Activated naive CD4-positive, alpha-beta T cell treated with anti-CD3 and anti-CD28 coated beads, Interleukin-2, amount 10 ng/mL, durations not matched to agents 7 days and 5 days (primary cell): ENCODE data around the gene SPECC1.
"Not testable (repeated sequence)": the region's sequence is repeated elsewhere in the genome, so short reads cannot be mapped to it uniquely, and the experiment has no call there.

Experiments used
- CTCF ChIA-PET: fragments of 350-600 bp; sonication (Branson Sonifier 250); formaldehyde crosslinking; loops from one replicate; lab custom pipeline; 2021; ENCODE audit warnings: antibody characterized with exemption; lab: Charles Lee
- DNase-seq: peaks from one replicate; pipeline ENCODE4 v3.0.0-alpha.2; 2020
- H3K27ac Mint-ChIP-seq: one replicate; pipeline ENCODE4 v1.8.0; 2021; ENCODE audit warnings: mild to moderate bottlenecking, moderate library complexity, mixed read lengths
- H3K27me3 Mint-ChIP-seq: one replicate; pipeline ENCODE4 v1.8.0; 2021; ENCODE audit warnings: mild to moderate bottlenecking, mixed read lengths
- H3K36me3 Mint-ChIP-seq: one replicate; pipeline ENCODE4 v1.8.0; 2021; ENCODE audit warnings: mixed read lengths
- H3K4me1 Mint-ChIP-seq: one replicate; pipeline ENCODE4 v1.8.0; 2021; ENCODE audit warnings: mixed read lengths
- H3K4me3 Mint-ChIP-seq: one replicate; pipeline ENCODE4 v1.8.0; 2021; ENCODE audit warnings: mild to moderate bottlenecking, moderate library complexity, mixed read lengths
- H3K9me3 Mint-ChIP-seq: one replicate; pipeline ENCODE4 v1.8.0; 2021; ENCODE audit warnings: mixed read lengths

The SPECC1 gene

GRCh38 chr17:20103454-20104446 is 94.6 kb downstream of the SPECC1 start:
- Mint-ChIP-seq H3K9me3 (no peaks in the 10 kb centered on the region), H3K4me1 (no peaks in the 10 kb centered on the region), H3K27me3 (peaks cover 43% of the 10 kb centered on the region), H3K27ac (no peak overlapping the region), H3K36me3 (no peaks in the 10 kb centered on the region), H3K4me3 (no peak overlapping the region)
- CTCF ChIA-PET = no interaction called here
- no peak for DNase-seq

GRCh38 chr17:20105539-20106280 is 96.6 kb downstream of the SPECC1 start:
- Mint-ChIP-seq H3K27ac (no peak overlapping the region), H3K27me3 (peaks cover 56% of the 10 kb centered on the region), H3K9me3 (no peaks in the 10 kb centered on the region), H3K4me1 (no peaks in the 10 kb centered on the region), H3K4me3 (no peak overlapping the region), H3K36me3 (no peaks in the 10 kb centered on the region)
- CTCF ChIA-PET = no interaction called here
- no peak for DNase-seq

GRCh38 chr17:20106446-20106845 is 97.3 kb downstream of the SPECC1 start:
- DNase-seq, CTCF ChIA-PET, H3K4me1 Mint-ChIP-seq, H3K27ac Mint-ChIP-seq, H3K36me3 Mint-ChIP-seq, H3K9me3 Mint-ChIP-seq, H3K4me3 Mint-ChIP-seq: not testable (repeated sequence)
- peaks cover 54% of the 10 kb centered on the region for H3K27me3 Mint-ChIP-seq

GRCh38 chr17:20109076-20109475 is 99.9 kb downstream of the SPECC1 start:
- H3K36me3 Mint-ChIP-seq = no peaks in the 10 kb centered on the region
- DNase-seq = no peak
- H3K9me3 Mint-ChIP-seq = no peaks in the 10 kb centered on the region
- peaks cover 46% of the 10 kb centered on the region for H3K27me3 Mint-ChIP-seq
- CTCF ChIA-PET = no interaction called here
- no peak overlapping the region for H3K4me3 Mint-ChIP-seq
- H3K27ac Mint-ChIP-seq = no peak overlapping the region
- no peaks in the 10 kb centered on the region for H3K4me1 Mint-ChIP-seq

DNA sequence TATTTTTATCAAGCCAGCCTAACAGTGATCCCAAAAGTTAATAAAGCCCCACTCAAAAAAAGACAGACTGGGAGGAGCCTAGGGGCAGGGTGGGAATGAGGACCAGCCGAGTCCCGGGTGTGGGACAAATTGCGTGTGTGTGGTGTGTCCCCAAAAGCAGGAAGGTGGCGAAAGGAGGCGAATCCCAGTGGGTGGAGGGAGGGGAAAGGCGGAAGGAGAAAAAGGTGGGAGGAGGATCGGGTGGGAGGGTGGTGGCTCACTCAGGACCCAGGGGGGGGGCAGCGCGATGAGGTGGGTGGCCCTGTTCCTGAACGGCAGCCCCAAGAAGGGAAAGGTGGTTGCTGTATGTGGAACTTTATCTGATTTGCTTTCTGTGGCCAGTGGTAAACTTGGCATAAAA is 102.4 kb downstream of the SPECC1 start:
- H3K27ac Mint-ChIP-seq = no peak overlapping the region
- H3K36me3 Mint-ChIP-seq = no peaks in the 10 kb centered on the region
- CTCF ChIA-PET = no interaction called here
- H3K4me3 Mint-ChIP-seq = no peak overlapping the region
- H3K27me3 Mint-ChIP-seq = peaks cover 32% of the 10 kb centered on the region
- H3K4me1 Mint-ChIP-seq = no peaks in the 10 kb centered on the region
- H3K9me3 Mint-ChIP-seq = no peaks in the 10 kb centered on the region
- no peak for DNase-seq

- no peak for DNase-seq
- H3K4me3 Mint-ChIP-seq = no peak overlapping the region
- no peaks in the 10 kb centered on the region for H3K36me3 Mint-ChIP-seq
- no peaks in the 10 kb centered on the region for H3K9me3 Mint-ChIP-seq
- no peak overlapping the region for H3K27ac Mint-ChIP-seq
- no peaks in the 10 kb centered on the region for H3K4me1 Mint-ChIP-seq
- CTCF ChIA-PET = interaction anchor here (3.4 kb wide), 1 partner anchor 122 kb away, joined by 11 read pairs; no protein-coding TSS in a partner anchor
- peaks cover 16% of the 10 kb centered on the region for H3K27me3 Mint-ChIP-seq
Measured at GRCh38 chr17:20114466-20114865, 105.3 kb downstream of the SPECC1 start.

DNA sequence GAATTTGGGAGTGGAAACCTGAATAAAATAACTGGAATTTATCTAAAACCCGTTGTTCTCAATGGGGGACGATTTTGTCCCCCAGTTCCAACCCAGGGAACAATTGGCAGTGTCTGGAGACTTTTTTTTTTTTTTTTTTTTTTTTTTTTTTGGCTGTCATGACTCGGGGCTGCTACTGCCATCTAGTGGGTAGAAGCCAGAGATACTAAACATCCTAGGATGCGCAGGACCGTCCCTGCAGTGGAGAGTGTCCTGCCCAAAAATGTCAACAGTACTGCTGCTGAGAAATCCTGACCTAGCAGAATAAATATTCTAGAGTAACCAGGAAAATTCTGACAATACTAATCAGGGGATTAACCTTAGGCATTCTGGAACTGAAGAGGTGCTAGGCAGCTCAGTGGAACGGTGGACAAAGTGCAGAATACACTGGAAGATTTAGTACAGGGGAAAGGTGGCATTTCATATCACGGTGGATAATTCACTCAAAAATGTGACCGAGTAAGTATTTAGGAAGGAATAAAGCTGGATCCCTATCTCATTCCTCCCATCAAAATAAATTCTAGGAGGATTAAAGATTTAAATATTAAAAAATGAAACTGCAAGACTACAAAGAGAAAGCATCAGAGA is 107.6 kb downstream of the SPECC1 start:
- H3K27ac Mint-ChIP-seq = no peak overlapping the region

DNA sequence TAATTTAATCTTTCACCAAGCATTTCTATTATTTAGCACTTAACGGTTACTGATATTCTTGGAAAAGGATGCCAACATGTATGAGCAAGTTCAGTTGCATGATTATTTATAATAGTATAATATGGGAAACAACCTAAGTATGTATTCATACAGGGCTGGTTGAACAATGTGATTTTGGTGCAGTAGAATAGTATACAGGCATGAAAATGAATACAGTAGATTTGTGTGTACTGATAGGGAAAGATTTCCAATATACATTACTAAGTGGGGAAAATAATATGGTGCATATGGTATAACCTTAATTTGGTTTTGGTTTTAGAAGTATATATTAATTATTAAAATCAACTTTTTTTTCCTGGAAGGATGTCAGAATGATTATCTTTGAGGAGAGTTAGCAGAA is 109.1 kb downstream of the SPECC1 start:
- no peaks in the 10 kb centered on the region for H3K4me1 Mint-ChIP-seq
- H3K27me3 Mint-ChIP-seq = peaks cover 9% of the 10 kb centered on the region
- H3K4me3 Mint-ChIP-seq = no peak overlapping the region
- no peak overlapping the region for H3K27ac Mint-ChIP-seq
- H3K9me3 Mint-ChIP-seq = no peaks in the 10 kb centered on the region
- no peak for DNase-seq
- CTCF ChIA-PET = no interaction called here
- no peaks in the 10 kb centered on the region for H3K36me3 Mint-ChIP-seq

More for the DNA sequence above, 107.6 kb downstream of the SPECC1 start:
- H3K4me3 Mint-ChIP-seq = no peak overlapping the region
- no peaks in the 10 kb centered on the region for H3K9me3 Mint-ChIP-seq
- CTCF ChIA-PET = interaction anchor here (0.7 to 2.4 kb wide), 4 partner anchors 74 to 128 kb away, joined by 3 to 31 read pairs (median 4); no protein-coding TSS in a partner anchor
- peak; percentile 68 for DNase-seq
- H3K36me3 Mint-ChIP-seq = no peaks in the 10 kb centered on the region
- no peaks in the 10 kb centered on the region for H3K4me1 Mint-ChIP-seq
- H3K27me3 Mint-ChIP-seq = peaks cover 11% of the 10 kb centered on the region

DNA sequence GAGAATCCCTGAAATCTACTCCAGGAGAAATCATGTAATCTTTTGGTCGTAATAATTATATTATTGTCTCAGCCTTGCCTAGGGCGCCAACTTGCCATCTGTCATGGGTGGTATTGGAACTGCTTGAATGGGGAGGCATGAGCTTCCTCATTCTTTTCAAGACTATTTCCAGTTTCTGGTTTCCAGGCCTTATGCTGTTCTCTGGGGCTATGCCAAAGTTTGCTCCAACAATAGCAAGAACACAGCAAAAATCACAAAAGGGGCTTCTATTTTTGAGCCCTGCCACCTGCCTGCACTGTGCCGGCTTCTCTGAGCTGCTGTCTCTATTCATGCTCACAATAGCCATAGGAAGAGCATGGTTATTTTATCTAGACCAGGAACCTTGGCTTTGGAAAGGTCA is 111.7 kb downstream of the SPECC1 start:
- CTCF ChIA-PET = interaction anchor here (0.5 to 4.3 kb wide), 6 partner anchors 10 to 334 kb away, joined by 3 to 47 read pairs (median 4); no protein-coding TSS in a partner anchor
- H3K9me3 Mint-ChIP-seq = no peaks in the 10 kb centered on the region
- no peak overlapping the region for H3K4me3 Mint-ChIP-seq
- H3K27ac Mint-ChIP-seq = no peak overlapping the region
- no peaks in the 10 kb centered on the region for H3K4me1 Mint-ChIP-seq
- no peak for DNase-seq
- H3K36me3 Mint-ChIP-seq = no peaks in the 10 kb centered on the region
- H3K27me3 Mint-ChIP-seq = peaks cover 18% of the 10 kb centered on the region

DNA sequence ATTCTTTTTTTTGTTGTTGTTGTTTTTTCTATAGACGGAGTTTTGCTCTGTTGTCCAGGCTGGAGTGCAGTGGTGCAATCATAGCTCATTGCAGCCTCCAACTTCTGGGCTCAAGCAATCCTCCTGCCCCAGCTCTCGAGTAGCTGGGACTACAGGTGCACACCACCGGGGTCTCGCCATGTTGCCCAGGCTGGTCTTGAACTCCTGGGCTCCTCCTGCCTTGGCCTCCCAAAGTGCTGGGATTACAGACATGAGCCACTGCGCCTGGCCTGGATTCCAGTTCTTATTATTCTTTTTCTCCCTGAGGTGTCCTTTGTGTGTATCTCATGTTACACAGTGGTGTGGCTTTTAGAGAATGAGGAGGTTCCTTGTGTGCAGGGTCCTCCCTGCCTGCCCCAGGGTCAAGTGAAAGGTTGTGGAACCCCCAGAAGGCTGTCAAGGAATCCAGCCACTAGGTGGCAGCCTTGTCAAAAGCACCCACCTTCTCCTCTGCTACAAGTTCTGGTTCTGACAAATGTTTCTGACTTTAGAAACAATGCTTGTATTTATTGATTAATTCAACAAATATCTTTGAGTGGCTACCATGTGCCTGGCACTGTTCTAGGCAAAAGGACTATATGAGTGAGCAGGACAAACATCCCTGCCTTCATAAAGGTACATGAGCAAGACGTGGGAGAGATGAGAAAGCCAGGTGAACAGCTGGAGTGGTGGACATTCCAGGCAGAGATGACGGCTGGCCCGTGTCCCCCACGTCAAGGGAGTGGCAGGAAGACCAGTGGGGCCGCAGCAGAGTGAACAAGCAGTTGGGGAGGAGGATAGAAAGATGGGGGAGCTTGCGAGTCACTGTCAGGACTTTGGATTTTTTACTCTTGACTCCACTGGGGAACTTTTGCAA is 112.4 kb downstream of the SPECC1 start:
- H3K4me1 Mint-ChIP-seq = no peaks in the 10 kb centered on the region
- no peak overlapping the region for H3K4me3 Mint-ChIP-seq
- CTCF ChIA-PET = interaction anchor here (0.7 to 4.3 kb wide), 11 partner anchors 11 to 199 kb away, joined by 3 to 47 read pairs (median 3); partner anchors contain the start of gene SPECC1
- H3K27me3 Mint-ChIP-seq = peaks cover 20% of the 10 kb centered on the region
- H3K27ac Mint-ChIP-seq = no peak overlapping the region
- no peaks in the 10 kb centered on the region for H3K9me3 Mint-ChIP-seq
- peak; percentile 77 for DNase-seq
- no peaks in the 10 kb centered on the region for H3K36me3 Mint-ChIP-seq

DNA sequence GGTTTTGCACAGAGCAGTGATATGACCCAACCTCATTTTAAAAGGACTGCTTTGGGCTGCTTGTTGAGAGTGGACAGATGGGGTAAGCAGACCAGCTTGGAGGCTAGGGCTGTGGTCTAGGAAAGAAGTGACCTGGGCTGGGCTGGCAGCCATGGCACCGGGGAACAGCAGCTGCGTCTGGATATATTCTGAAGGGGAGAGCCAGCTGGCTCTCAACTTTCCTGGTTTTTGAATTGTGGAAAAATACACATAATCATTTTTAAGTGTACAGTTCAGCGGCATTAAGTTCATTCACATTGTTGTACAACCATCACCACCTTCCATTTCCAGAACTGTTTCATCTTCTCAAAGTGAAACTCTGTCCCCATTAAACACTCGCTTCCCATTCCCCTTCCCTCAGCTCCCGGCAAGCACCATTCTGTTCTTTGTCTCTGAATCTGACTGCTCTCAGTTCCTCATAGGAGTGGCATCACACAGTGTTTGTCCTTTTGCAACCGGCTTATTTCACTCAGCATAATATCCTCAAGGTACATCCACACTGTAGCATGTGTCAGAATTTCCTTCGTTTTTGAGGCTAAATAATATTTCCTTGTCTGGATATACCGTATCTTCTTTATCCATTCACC is 113.2 kb downstream of the SPECC1 start:
- no peak for DNase-seq
- CTCF ChIA-PET = interaction anchor here (0.7 to 4.3 kb wide), 9 partner anchors 24 to 199 kb away, joined by 3 to 47 read pairs (median 3); partner anchors contain the start of gene SPECC1
- H3K4me1 Mint-ChIP-seq = no peaks in the 10 kb centered on the region
- H3K27ac Mint-ChIP-seq = no peak overlapping the region
- peaks cover 20% of the 10 kb centered on the region for H3K27me3 Mint-ChIP-seq
- no peak overlapping the region for H3K4me3 Mint-ChIP-seq
- H3K9me3 Mint-ChIP-seq = no peaks in the 10 kb centered on the region
- no peaks in the 10 kb centered on the region for H3K36me3 Mint-ChIP-seq

- Mint-ChIP-seq H3K27ac (no peak overlapping the region), H3K27me3 (peaks cover 22% of the 10 kb centered on the region)
- CTCF ChIA-PET = interaction anchor here (1.0 kb wide), 1 partner anchor 82 kb away, joined by 3 read pairs; no protein-coding TSS in a partner anchor
Measured at GRCh38 chr17:20123209-20123608, 114.0 kb downstream of the SPECC1 start.

DNA sequence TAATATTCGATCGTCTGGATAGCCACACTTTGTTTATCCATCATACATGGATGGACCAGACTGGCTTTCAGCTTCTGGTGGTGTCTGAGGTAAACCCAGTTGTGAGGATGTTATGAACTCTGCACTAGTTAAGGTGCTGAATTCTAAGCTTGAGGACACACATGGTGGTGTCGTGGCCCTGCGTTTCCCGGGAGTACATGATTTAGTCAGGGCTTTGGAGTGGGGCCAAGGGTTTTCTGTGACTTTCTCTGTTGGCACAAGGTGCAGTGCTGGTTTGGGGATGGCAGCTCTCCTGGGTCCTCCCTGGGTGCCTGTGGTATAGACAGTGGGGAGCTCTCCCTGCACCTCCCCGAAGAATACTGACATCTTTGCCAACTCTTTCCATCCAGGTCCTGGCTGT is 116.6 kb downstream of the SPECC1 start:
- H3K36me3 Mint-ChIP-seq = no peaks in the 10 kb centered on the region
- H3K27ac Mint-ChIP-seq = no peak overlapping the region
- H3K4me3 Mint-ChIP-seq = no peak overlapping the region
- peaks cover 25% of the 10 kb centered on the region for H3K27me3 Mint-ChIP-seq
- no peaks in the 10 kb centered on the region for H3K9me3 Mint-ChIP-seq
- H3K4me1 Mint-ChIP-seq = no peaks in the 10 kb centered on the region
- CTCF ChIA-PET = no interaction called here
- no peak for DNase-seq

More at GRCh38 chr17:20123209-20123608, 114.0 kb downstream of the SPECC1 start:
- H3K4me3 Mint-ChIP-seq = no peak overlapping the region
- no peaks in the 10 kb centered on the region for H3K9me3 Mint-ChIP-seq
- DNase-seq = no peak
- H3K4me1 Mint-ChIP-seq = no peaks in the 10 kb centered on the region
- no peaks in the 10 kb centered on the region for H3K36me3 Mint-ChIP-seq
